Epithelial cell of umbilical artery (primary cell): ENCODE measurements around the gene ZMYND8. TPM values are rescaled to one million over a fixed set of nuclear protein-coding genes. Genes with fewer than 3 reads are reported as not detected.

Experiments used
- total RNA-seq: library from RNA; depleted of rRNA; stranded (reverse); fragments of >200 nt; gene quantifications from 2 replicates; pipeline ENCODE4 v1.2.3, GENCODE V29; 2014

ZMYND8 gene
- 16.6 and 25.3 TPM in 2 replicates for total RNA-seq

DNA sequence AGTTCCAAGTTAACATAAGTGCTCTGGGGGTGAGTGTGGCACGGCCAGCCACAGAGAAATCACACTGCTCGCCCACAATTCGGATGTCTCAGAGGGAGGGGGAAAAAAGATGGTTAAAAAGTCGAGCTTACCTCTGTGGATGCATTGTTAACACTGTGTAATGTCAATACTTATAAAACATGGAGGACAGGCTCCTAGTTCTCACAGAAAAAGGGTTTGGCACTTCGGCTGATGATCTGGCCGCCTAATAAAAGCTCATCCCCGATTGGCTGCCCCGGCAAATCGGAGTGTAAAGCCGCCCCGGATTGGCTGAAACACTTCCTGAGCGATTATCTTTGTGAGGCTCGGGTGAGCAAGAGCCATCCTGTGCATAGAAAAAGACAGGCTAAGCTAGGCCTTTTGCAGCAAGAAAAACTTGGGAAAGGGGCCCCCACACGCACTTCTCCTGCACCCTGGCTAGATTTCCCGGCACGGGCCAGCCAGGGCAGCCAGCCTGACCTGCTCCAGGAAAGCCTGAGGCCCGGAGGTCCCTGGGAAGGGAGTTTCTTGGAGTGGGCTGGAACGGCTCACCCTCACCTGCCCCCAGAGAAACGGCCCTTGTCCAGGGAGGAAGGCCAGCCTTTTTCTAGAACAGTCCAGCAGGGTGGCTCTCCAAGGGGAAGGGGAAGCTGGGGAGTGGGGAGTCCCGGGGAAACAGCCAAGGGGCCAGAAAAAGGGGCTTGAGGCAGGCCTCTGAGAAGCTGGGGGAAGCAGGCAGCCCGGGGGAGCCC is at the start of gene ZMYND8:
Gene ZMYND8, minus strand, starts transcription at position 174 of the 770 bp plus-strand sequence. Its CDS starts 29 bp downstream, at position 145.

Other genes starting within 250 kb of the ZMYND8 start
- 17.2 and 21.7 TPM in 2 replicates for gene NCOA3, start 145.2 kb upstream of the ZMYND8 start, total RNA-seq